GM23338 (cell line): ENCODE results near the gene PRELID3B. TPM values are rescaled to one million over a fixed set of nuclear protein-coding genes. Genes with fewer than 3 reads are reported as not detected.
A peak's percentile ranks its signal among the peaks of the same experiment; 100 is the strongest.

Experiments used
- ATAC-seq: fragments of 200-7000 bp; cut with Tn5 transposase; 3 replicates; pipeline ENCODE4 v1.9.1; 2020
- DNase-seq: peaks from one replicate; pipeline ENCODE4 v3.0.0-alpha.2; 2015; ENCODE audit warnings: low spot score
- H2AFZ ChIP-seq: fragments of 200-600 bp; sonication (generic); 2 replicates; pipeline ENCODE4 v1.8.0; 2016; ENCODE audit warnings: antibody characterized with exemption, mild to moderate bottlenecking, moderate library complexity
- H3F3A ChIP-seq: fragments of 200-600 bp; sonication (generic); replicated peaks from 2 replicates; pipeline ENCODE4 v1.8.0; 2017; ENCODE audit warnings: antibody characterized with exemption, mixed run types, low read depth
- H3K27ac ChIP-seq: fragments of 200-600 bp; sonication (generic); 2 replicates; pipeline ENCODE4 v1.6.1; 2016; ENCODE audit warnings: low read depth
- H3K27me3 ChIP-seq: fragments of 200-600 bp; sonication (generic); 2 replicates; pipeline ENCODE4 v1.8.0; 2016; ENCODE audit warnings: mild to moderate bottlenecking, mixed run types, moderate library complexity; ENCODE audit not compliant: insufficient read depth
- H3K36me3 ChIP-seq: fragments of 200-600 bp; sonication (generic); 2 replicates; pipeline ENCODE4 v1.8.0; 2016; ENCODE audit warnings: mild to moderate bottlenecking; ENCODE audit not compliant: insufficient read depth
- H3K4me1 ChIP-seq: fragments of 200-600 bp; sonication (generic); 2 replicates; pipeline ENCODE4 v1.8.0; 2016; ENCODE audit warnings: mild to moderate bottlenecking, moderate library complexity; ENCODE audit not compliant: insufficient read depth
- H3K4me2 ChIP-seq: fragments of 200-600 bp; sonication (generic); 2 replicates; pipeline ENCODE4 v1.7.1; 2017; ENCODE audit warnings: mixed run types
- H3K4me3 ChIP-seq: fragments of 200-600 bp; sonication (generic); 2 replicates; pipeline ENCODE4 v1.6.1; 2016; ENCODE audit warnings: mixed run types
- H3K79me2 ChIP-seq: fragments of 200-600 bp; sonication (generic); replicated peaks from 2 replicates; pipeline ENCODE4 v1.8.0; 2017; ENCODE audit warnings: mild to moderate bottlenecking; ENCODE audit not compliant: insufficient read depth
- H3K9me2 ChIP-seq: fragments of 200-600 bp; sonication (generic); 2 replicates; pipeline ENCODE4 v1.8.0; 2017; ENCODE audit not compliant: insufficient read depth
- H4K20me1 ChIP-seq: fragments of 200-600 bp; sonication (generic); replicated peaks from 2 replicates; pipeline ENCODE4 v1.8.0; 2017; ENCODE audit warnings: mild to moderate bottlenecking; ENCODE audit not compliant: insufficient read depth
- H3K27ac Mint-ChIP-seq: 2 replicates; pipeline ENCODE4 v1.8.0; 2020; ENCODE audit warnings: inconsistent platforms, mild to moderate bottlenecking, moderate library complexity, mixed read lengths
- H3K27me3 Mint-ChIP-seq: 3 replicates; pipeline ENCODE4 v1.8.0; 2022; ENCODE audit warnings: low read depth, mild to moderate bottlenecking, moderate library complexity, mixed read lengths, inconsistent platforms; ENCODE audit not compliant: insufficient read depth, poor library complexity
- H3K36me3 Mint-ChIP-seq: 3 replicates; pipeline ENCODE4 v1.8.0; 2021; ENCODE audit warnings: low read depth, mild to moderate bottlenecking, inconsistent platforms, moderate library complexity, mixed read lengths
- H3K4me1 Mint-ChIP-seq: 3 replicates; pipeline ENCODE4 v1.8.0; 2020; ENCODE audit warnings: mild to moderate bottlenecking, inconsistent platforms, mixed read lengths
- H3K4me3 Mint-ChIP-seq: 3 replicates; pipeline ENCODE4 v1.8.0; 2021; ENCODE audit warnings: moderate library complexity, mild to moderate bottlenecking, inconsistent platforms, mixed read lengths
- H3K9me3 Mint-ChIP-seq: 3 replicates; pipeline ENCODE4 v1.8.0; 2020; ENCODE audit warnings: moderate library complexity, mild to moderate bottlenecking, inconsistent platforms, mixed read lengths
- CTCF ChIP-seq, 2 experiments: fragments of 200-600 bp in 1 of 2; sonication (generic) in 1 of 2; conservative IDR thresholded peaks; 2 replicates each; pipeline versions ENCODE4 v1.5.1 to v1.6.1; 2016 to 2017; ENCODE audit warnings: antibody characterized with exemption in 2 of 2, low read depth in 2 of 2, mild to moderate bottlenecking in 2 of 2, moderate library complexity in 1 of 2
- EZH2 ChIP-seq: fragments of 200-600 bp; sonication (generic); IDR thresholded peaks from one replicate; pipeline ENCODE4 v1.8.0; 2017; ENCODE audit warnings: antibody characterized with exemption, mild to moderate bottlenecking, low read depth; ENCODE audit not compliant: unreplicated experiment
- EZH2phosphoT487 ChIP-seq: fragments of 200-600 bp; sonication (generic); IDR thresholded peaks from one replicate; pipeline ENCODE4 v1.8.1; 2018; ENCODE audit warnings: antibody characterized with exemption; ENCODE audit not compliant: unreplicated experiment
- POLR2AphosphoS5 ChIP-seq: IDR thresholded peaks from 2 replicates; pipeline ENCODE4 v1.6.1; 2016; ENCODE audit warnings: antibody characterized with exemption, low read depth
- polyA plus RNA-seq: library from polyadenylated mRNA; unstranded; fragments of >200 nt; fragmentation: Nextera tagmentation; extraction: Ambion mirVana; gene quantifications from 2 replicates; pipeline ENCODE4 v1.2.1, GENCODE V29; 2016
- total RNA-seq: library from RNA; depleted of rRNA; stranded (reverse); fragments of >200 nt; shearing (Covaris generic); gene quantifications from 2 replicates; pipeline ENCODE4 v1.2.3, GENCODE V29; 2014
- TF ChIP-seq, protein P1 (sequence below): IDR thresholded peaks from 2 replicates; pipeline ENCODE4 v1.6.1; 2016; ENCODE audit warnings: antibody characterized with exemption

PRELID3B gene
- total and polyA plus RNA-seq, 2 experiments from 2014 or later, result 42.7 to 43.6 TPM

GRCh38 chr20:59006167-59006863 lies 36.3 kb downstream of the PRELID3B start:
- Histone ChIP-seq H3F3A (no peaks in the 10 kb centered on the region), H3K4me3 (peak overlapping the region; percentile 65), H3K79me2 (no peaks in the 10 kb centered on the region), H3K9me2 (no peaks in the 10 kb centered on the region), H3K36me3 (no peaks in the 10 kb centered on the region), H3K27ac (no peak overlapping the region), H4K20me1 (0 out of 2 replicates have a peak, but pooled peaks cover 5% of the 10 kb centered on the region), H3K27me3 (peaks cover 11% of the 10 kb centered on the region), H3K4me1 (peaks cover 1% of the 10 kb centered on the region; the same call in 1 of the 2 replicates), H3K4me2 (peak overlapping the region; percentile 96), H2AFZ (peak overlapping the region; percentile 81)
- H3K9me3 Mint-ChIP-seq, result no peaks in the 10 kb centered on the region
- peak overlapping the region; percentile 65; the same call in 2 of the 3 replicates for H3K4me3 Mint-ChIP-seq
- peaks cover 24% of the 10 kb centered on the region for H3K27me3 Mint-ChIP-seq
- TF ChIP-seq POLR2AphosphoS5 (no peak), EZH2phosphoT487 (no peak), CTCF (conservative IDR thresholded peaks at IDR 0.05; ENCODE audit: low read depth in 2 of 2) (no peak; a peak in 1 of 4 replicates)
- H3K36me3 Mint-ChIP-seq, result no peaks in the 10 kb centered on the region; the same call in 2 of the 3 replicates
- H3K27ac Mint-ChIP-seq, result no peak overlapping the region
- H3K4me1 Mint-ChIP-seq, result peaks cover 24% of the 10 kb centered on the region
- DNase-seq, result peak; percentile 33
- ATAC-seq, result peak; percentile 21

GRCh38 chr20:59005523-59006166 lies 36.9 kb downstream of the PRELID3B start:
- no peaks in the 10 kb centered on the region; the same call in 1 of the 2 replicates for H3K4me1 ChIP-seq
- no peaks in the 10 kb centered on the region for H3K9me2 ChIP-seq
- Mint-ChIP-seq H3K27ac (no peak overlapping the region), H3K36me3 (no peaks in the 10 kb centered on the region; the same call in 2 of the 3 replicates), H3K4me3 (no peak overlapping the region), H3K27me3 (peaks cover 24% of the 10 kb centered on the region), H3K9me3 (no peaks in the 10 kb centered on the region), H3K4me1 (peaks cover 17% of the 10 kb centered on the region)
- H3K27ac ChIP-seq, result no peak overlapping the region
- H2AFZ ChIP-seq, result no peak overlapping the region
- H3K4me3 ChIP-seq, result peak overlapping the region; percentile 65; the same call in 1 of the 2 replicates
- no peaks in the 10 kb centered on the region for H3K79me2 ChIP-seq
- H3K27me3 ChIP-seq, result peaks cover 11% of the 10 kb centered on the region
- no peaks in the 10 kb centered on the region for H3K36me3 ChIP-seq
- 0 out of 2 replicates have a peak, but pooled peaks cover 5% of the 10 kb centered on the region for H4K20me1 ChIP-seq
- H3F3A ChIP-seq, result no peaks in the 10 kb centered on the region
- no peak for DNase-seq
- no peak for ATAC-seq
- TF ChIP-seq EZH2phosphoT487 (no peak), EZH2 (no peak)
- TF ChIP-seq, protein P1, sequence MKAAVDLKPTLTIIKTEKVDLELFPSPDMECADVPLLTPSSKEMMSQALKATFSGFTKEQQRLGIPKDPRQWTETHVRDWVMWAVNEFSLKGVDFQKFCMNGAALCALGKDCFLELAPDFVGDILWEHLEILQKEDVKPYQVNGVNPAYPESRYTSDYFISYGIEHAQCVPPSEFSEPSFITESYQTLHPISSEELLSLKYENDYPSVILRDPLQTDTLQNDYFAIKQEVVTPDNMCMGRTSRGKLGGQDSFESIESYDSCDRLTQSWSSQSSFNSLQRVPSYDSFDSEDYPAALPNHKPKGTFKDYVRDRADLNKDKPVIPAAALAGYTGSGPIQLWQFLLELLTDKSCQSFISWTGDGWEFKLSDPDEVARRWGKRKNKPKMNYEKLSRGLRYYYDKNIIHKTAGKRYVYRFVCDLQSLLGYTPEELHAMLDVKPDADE, result no peak
- no peak overlapping the region for H3K4me2 ChIP-seq
